K562 (cell line): ENCODE measurements around the gene SLC38A10. TPM values are rescaled to one million over a fixed set of nuclear protein-coding genes. Genes with fewer than 3 reads are reported as not detected.

ENCODE experiments used
- ATF1 ChIP-seq, 2 experiments: fragments of 450-650 bp in 1 of 2; IDR thresholded peaks; 2 replicates each; pipeline ENCODE4 v1.6.1; 2016; ENCODE audit warnings: missing compliant biosample characterization in 1 of 2, missing genetic modification characterization in 1 of 2
- CBX2 ChIP-seq: fragments of 200-600 bp; sonication (generic); IDR thresholded peaks from one replicate; pipeline ENCODE4 v1.6.1; 2012; ENCODE audit warnings: mild to moderate bottlenecking, low read length, inconsistent platforms; ENCODE audit not compliant: insufficient read depth, poor library complexity, severe bottlenecking
- CCAR2 ChIP-seq: fragments of 200-400 bp; formaldehyde crosslinking; IDR thresholded peaks from 2 replicates; pipeline ENCODE4 v1.6.1; 2017; ENCODE audit warnings: mild to moderate bottlenecking, low read depth, low read length
- EP300 ChIP-seq: IDR thresholded peaks from 2 replicates; pipeline ENCODE4 v1.6.1; 2012; ENCODE audit warnings: low read length, improper control_type of control experiment
- FOXO4 ChIP-seq: fragments of 450-650 bp; formaldehyde crosslinking; IDR thresholded peaks from 2 replicates; pipeline ENCODE4 v1.4.0; 2020; ENCODE audit warnings: mild to moderate bottlenecking, moderate library complexity
- LCOR ChIP-seq: sonication (generic); formaldehyde crosslinking; IDR thresholded peaks from 2 replicates; pipeline ENCODE4 v1.8.0; 2022; ENCODE audit warnings: mild to moderate bottlenecking, missing genetic modification reagents
- MAFG ChIP-seq: fragments of 450-650 bp; conservative IDR thresholded peaks from 2 replicates; pipeline ENCODE4 v1.6.1; 2016; ENCODE audit warnings: missing genetic modification characterization, missing compliant biosample characterization
- MEIS2 ChIP-seq: fragments of 450-650 bp; IDR thresholded peaks from 2 replicates; pipeline ENCODE4 v1.6.1; 2014; ENCODE audit warnings: mild to moderate bottlenecking; ENCODE audit not compliant: partially characterized antibody
- MNT ChIP-seq, 2 experiments: fragments of 450-650 bp; conservative IDR thresholded peaks; 2 replicates each; pipeline ENCODE4 v1.6.1; 2017; ENCODE audit warnings: mild to moderate bottlenecking in 2 of 2, moderate library complexity in 2 of 2
- NFE2L1 ChIP-seq: fragments of 450-650 bp; IDR thresholded peaks from 2 replicates; pipeline ENCODE4 v1.6.1; 2016; ENCODE audit warnings: missing genetic modification characterization, low read depth, mild to moderate bottlenecking, missing compliant biosample characterization, moderate library complexity, borderline replicate concordance
- NONO ChIP-seq, 2 experiments: fragments of 200-400 bp in 1 of 2; fragments of 450-650 bp in 1 of 2; formaldehyde crosslinking in 1 of 2; IDR thresholded peaks; 2 replicates each; pipeline ENCODE4 v1.6.1; 2017; ENCODE audit warnings: low read depth in 2 of 2, mild to moderate bottlenecking in 2 of 2, moderate library complexity in 2 of 2, low read length in 1 of 2
- RCOR1 ChIP-seq, 2 experiments: IDR thresholded peaks; 2 replicates each; pipeline ENCODE4 v1.6.1; 2012; ENCODE audit warnings: low read depth in 2 of 2, low read length in 2 of 2, borderline replicate concordance in 1 of 2, improper control_type of control experiment in 1 of 2
- XRCC3 ChIP-seq: fragments of 450-650 bp; IDR thresholded peaks from 2 replicates; pipeline ENCODE4 v1.6.1; 2017; ENCODE audit warnings: mild to moderate bottlenecking, moderate library complexity
- ZNF507 ChIP-seq: conservative IDR thresholded peaks from 2 replicates; pipeline ENCODE4 v1.6.1; 2017; ENCODE audit warnings: missing genetic modification characterization, missing compliant biosample characterization
- ZSCAN29 ChIP-seq: fragments of 450-650 bp; IDR thresholded peaks from 2 replicates; pipeline ENCODE4 v1.6.1; 2017
- polyA plus RNA-seq, 8 experiments: library from polyadenylated mRNA; depleted of rRNA in 4 of 8; stranded (reverse) in 5 of 8; unstranded in 3 of 8; fragments of >200 nt; fragmentation: Nextera tagmentation in 2 of 8; fragmentation: Illumina TruSeq in 1 of 8; extraction: Ambion mirVana in 2 of 8; extraction: Trizol in 1 of 8; gene quantifications; 2 replicates each; pipeline versions ENCODE4 v1.2.1 to v1.2.3, GENCODE V29; 2011 to 2014; ENCODE audit warnings: inconsistent platforms in 1 of 8, missing spikeins in 1 of 8
- total RNA-seq, 7 experiments: library from RNA; depleted of rRNA in 6 of 7; stranded (reverse); fragments of >200 nt in 6 of 7; fragmentation: Illumina TruSeq in 2 of 7; extraction: Trizol in 2 of 7; gene quantifications; 2 replicates each; pipeline versions ENCODE4 v1.2.1 to v1.2.3, GENCODE V29; 2011 to 2021; ENCODE audit warnings: low replicate concordance in 1 of 7
- TF ChIP-seq, protein P1 (sequence below): fragments of 450-650 bp; IDR thresholded peaks from 2 replicates; pipeline ENCODE4 v1.6.1; 2017; ENCODE audit warnings: antibody characterized with exemption, mild to moderate bottlenecking
- TF ChIP-seq, protein P2 (sequence below): fragments of 250-450 bp; sonication (Bioruptor Pico); IDR thresholded peaks from 2 replicates; pipeline ENCODE4 v1.4.0; 2020; ENCODE audit warnings: mild to moderate bottlenecking, moderate library complexity, borderline replicate concordance

The SLC38A10 gene
- total and polyA plus RNA-seq, 9 of the 15 experiments (the other 6 are each of a cell fraction or from before 2014, with no cell fraction given) = 0.45 to 54.2 (median 13.8) TPM

DNA sequence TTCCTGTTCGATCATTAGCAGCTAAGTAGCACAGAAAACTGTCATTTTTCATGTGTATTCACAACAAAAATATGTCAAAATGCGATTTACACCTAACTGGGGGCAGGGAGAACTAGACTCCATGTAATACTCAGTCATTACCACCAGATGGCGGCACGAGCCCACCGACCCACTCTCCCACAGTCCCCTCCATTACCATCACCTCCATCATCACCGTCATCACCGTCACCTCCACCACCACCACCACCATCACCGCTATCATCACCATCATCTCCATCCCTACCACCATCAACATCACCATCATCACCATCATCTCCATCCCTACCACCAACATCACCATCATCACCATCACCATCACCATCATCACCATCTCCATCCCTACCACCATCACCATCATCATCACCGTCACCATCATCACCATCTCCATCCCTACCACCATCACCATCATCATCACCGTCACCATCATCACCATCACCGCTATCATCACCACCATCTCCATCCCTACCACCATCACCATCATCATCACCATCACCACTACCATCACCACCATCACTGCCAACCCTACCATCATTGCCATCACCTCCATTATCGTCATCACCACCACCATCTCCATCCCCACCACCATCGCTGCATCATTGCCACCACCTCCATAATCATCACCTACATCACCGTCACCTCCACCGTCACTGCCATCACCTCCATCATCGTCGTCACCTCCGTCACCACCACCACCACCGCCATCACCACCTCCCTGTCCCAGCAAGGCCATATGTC, 41.6 kb downstream of the SLC38A10 start (continued):
- TF ChIP-seq, protein P1, sequence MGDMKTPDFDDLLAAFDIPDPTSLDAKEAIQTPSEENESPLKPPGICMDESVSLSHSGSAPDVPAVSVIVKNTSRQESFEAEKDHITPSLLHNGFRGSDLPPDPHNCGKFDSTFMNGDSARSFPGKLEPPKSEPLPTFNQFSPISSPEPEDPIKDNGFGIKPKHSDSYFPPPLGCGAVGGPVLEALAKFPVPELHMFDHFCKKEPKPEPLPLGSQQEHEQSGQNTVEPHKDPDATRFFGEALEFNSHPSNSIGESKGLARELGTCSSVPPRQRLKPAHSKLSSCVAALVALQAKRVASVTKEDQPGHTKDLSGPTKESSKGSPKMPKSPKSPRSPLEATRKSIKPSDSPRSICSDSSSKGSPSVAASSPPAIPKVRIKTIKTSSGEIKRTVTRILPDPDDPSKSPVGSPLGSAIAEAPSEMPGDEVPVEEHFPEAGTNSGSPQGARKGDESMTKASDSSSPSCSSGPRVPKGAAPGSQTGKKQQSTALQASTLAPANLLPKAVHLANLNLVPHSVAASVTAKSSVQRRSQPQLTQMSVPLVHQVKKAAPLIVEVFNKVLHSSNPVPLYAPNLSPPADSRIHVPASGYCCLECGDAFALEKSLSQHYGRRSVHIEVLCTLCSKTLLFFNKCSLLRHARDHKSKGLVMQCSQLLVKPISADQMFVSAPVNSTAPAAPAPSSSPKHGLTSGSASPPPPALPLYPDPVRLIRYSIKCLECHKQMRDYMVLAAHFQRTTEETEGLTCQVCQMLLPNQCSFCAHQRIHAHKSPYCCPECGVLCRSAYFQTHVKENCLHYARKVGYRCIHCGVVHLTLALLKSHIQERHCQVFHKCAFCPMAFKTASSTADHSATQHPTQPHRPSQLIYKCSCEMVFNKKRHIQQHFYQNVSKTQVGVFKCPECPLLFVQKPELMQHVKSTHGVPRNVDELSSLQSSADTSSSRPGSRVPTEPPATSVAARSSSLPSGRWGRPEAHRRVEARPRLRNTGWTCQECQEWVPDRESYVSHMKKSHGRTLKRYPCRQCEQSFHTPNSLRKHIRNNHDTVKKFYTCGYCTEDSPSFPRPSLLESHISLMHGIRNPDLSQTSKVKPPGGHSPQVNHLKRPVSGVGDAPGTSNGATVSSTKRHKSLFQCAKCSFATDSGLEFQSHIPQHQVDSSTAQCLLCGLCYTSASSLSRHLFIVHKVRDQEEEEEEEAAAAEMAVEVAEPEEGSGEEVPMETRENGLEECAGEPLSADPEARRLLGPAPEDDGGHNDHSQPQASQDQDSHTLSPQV = no peak
- no peak for TF ChIP-seq NONO (IDR thresholded peaks at IDR 0.05; ENCODE audit: low read depth in 2 of 2, low read length in 1 of 2)
- TF ChIP-seq CBX2 = no peak
- TF ChIP-seq ZNF507 (tag) = no peak
- no peak for TF ChIP-seq XRCC3
- TF ChIP-seq, protein P2, sequence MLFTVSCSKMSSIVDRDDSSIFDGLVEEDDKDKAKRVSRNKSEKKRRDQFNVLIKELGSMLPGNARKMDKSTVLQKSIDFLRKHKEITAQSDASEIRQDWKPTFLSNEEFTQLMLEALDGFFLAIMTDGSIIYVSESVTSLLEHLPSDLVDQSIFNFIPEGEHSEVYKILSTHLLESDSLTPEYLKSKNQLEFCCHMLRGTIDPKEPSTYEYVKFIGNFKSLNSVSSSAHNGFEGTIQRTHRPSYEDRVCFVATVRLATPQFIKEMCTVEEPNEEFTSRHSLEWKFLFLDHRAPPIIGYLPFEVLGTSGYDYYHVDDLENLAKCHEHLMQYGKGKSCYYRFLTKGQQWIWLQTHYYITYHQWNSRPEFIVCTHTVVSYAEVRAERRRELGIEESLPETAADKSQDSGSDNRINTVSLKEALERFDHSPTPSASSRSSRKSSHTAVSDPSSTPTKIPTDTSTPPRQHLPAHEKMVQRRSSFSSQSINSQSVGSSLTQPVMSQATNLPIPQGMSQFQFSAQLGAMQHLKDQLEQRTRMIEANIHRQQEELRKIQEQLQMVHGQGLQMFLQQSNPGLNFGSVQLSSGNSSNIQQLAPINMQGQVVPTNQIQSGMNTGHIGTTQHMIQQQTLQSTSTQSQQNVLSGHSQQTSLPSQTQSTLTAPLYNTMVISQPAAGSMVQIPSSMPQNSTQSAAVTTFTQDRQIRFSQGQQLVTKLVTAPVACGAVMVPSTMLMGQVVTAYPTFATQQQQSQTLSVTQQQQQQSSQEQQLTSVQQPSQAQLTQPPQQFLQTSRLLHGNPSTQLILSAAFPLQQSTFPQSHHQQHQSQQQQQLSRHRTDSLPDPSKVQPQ (CRISPR knock-in tag) = no peak
- no peak for TF ChIP-seq EP300
- TF ChIP-seq MAFG (tag) = no peak
- TF ChIP-seq MEIS2 = peak; percentile 55
- no peak for TF ChIP-seq FOXO4 (CRISPR knock-in tag)
- TF ChIP-seq CCAR2 = no peak
- TF ChIP-seq LCOR = no peak
- TF ChIP-seq MNT (conservative IDR thresholded peaks at IDR 0.05) = no peak
- TF ChIP-seq ZSCAN29 = no peak
- TF ChIP-seq RCOR1 (IDR thresholded peaks at IDR 0.05; ENCODE audit: borderline replicate concordance in 1 of 2, low read depth in 2 of 2, low read length in 2 of 2) = peak; percentile 75 to 85; a peak in 3 of 4 replicates
- TF ChIP-seq ATF1 (CRISPR knock-in tag; IDR thresholded peaks at IDR 0.05) = no peak
- TF ChIP-seq ATF1 (tag; IDR thresholded peaks at IDR 0.05) = peak; percentile 71
- no peak for TF ChIP-seq NFE2L1
